ENCODE results near the gene C5AR1. TPM values are rescaled to one million over a fixed set of nuclear protein-coding genes. Genes with fewer than 3 reads are reported as not detected.
A peak's percentile ranks its signal among the peaks of the same experiment; 100 is the strongest.

Gene C5AR1
- polyA plus RNA-seq, 1 of the 3 experiments (the other 2 are of a cell fraction): 1.2 TPM

GRCh38 chr19:47274891-47275761 lies 34.5 kb upstream of the C5AR1 start:
- H3K4me2 ChIP-seq: peak overlapping the region; percentile 82
- CTCF ChIA-PET: interaction anchor here (0.7 to 3.7 kb wide), 11 partner anchors 9 to 424 kb away, joined by 3 to 34 read pairs (median 5); partner anchors contain the start of gene DHX34
- peaks cover 11 to 13% of the 10 kb centered on the region in 2 experiments for H3K36me3 ChIP-seq (replicated peaks in 1 of 2; ENCODE audit: control insufficient read depth in 1 of 2, insufficient read depth in 2 of 2, low read length in 1 of 2)
- H2AFZ ChIP-seq (ENCODE audit: low read depth): no peak overlapping the region
- H3K9me3 ChIP-seq: no peaks in the 10 kb centered on the region
- H3K9ac ChIP-seq: peak overlapping the region; percentile 59
- TF ChIP-seq CTCF (IDR thresholded peaks at IDR 0.05) (no peak), MXI1 (IDR thresholded peaks at IDR 0.05; ENCODE audit: low read depth, low read length) (peak; percentile 36; the same call in 1 of the 2 replicates)
- H4K20me1 ChIP-seq (ENCODE audit: insufficient read depth): no peaks in the 10 kb centered on the region; the same call in 1 of the 2 replicates
- H3K4me1 ChIP-seq (ENCODE audit: control insufficient read depth in 1 of 2, insufficient read depth in 2 of 2, low read depth in 1 of 2, low read length in 1 of 2): peaks cover 10 to 18% of the 10 kb centered on the region in 2 experiments; a peak in 3 of 4 replicates
- H3K4me3 ChIP-seq (ENCODE audit: low read depth in 2 of 2, low read length in 1 of 2): peak overlapping the region; percentile 53 to 56
- DNase-seq: peak; percentile 60
- H3K79me2 ChIP-seq (ENCODE audit: insufficient read depth): no peaks in the 10 kb centered on the region
- POLR2A ChIA-PET: interaction anchor here (0.6 to 2.6 kb wide), 3 partner anchors 18 to 444 kb away, joined by 3 to 18 read pairs (median 4); partner anchors contain the start of gene CCDC9
- peak overlapping the region in 1 of 2 experiments; percentile 39; a peak in 3 of 4 replicates for H3K27ac ChIP-seq (ENCODE audit: low read depth in 2 of 2, low read length in 1 of 2)
- WGBS (ENCODE audit: low lambda C conversion rate): 10% methylated on average over 31 of the region's 82 CpGs
- no peaks in the 10 kb centered on the region for H3K9me2 ChIP-seq
- peaks cover 28% of the 10 kb centered on the region for H3F3A ChIP-seq (replicated peaks; ENCODE audit: insufficient read depth)
- H3K27me3 ChIP-seq (ENCODE audit: insufficient read depth): no peaks in the 10 kb centered on the region

GRCh38 chr19:47275791-47276461 lies 33.7 kb upstream of the C5AR1 start:
- Histone ChIP-seq H3F3A (replicated peaks; ENCODE audit: insufficient read depth) (peaks cover 28% of the 10 kb centered on the region), H3K4me2 (peak overlapping the region; percentile 82), H3K27me3 (ENCODE audit: insufficient read depth) (no peaks in the 10 kb centered on the region), H3K79me2 (ENCODE audit: insufficient read depth) (no peaks in the 10 kb centered on the region), H3K4me1 (ENCODE audit: control insufficient read depth in 1 of 2, insufficient read depth in 2 of 2, low read depth in 1 of 2, low read length in 1 of 2) (peaks cover 10 to 18% of the 10 kb centered on the region in 2 experiments; a peak in 3 of 4 replicates), H3K27ac (ENCODE audit: low read depth in 2 of 2, low read length in 1 of 2) (peak overlapping the region in 1 of 2 experiments; percentile 39; a peak in 2 of 4 replicates), H3K4me3 (ENCODE audit: low read depth in 2 of 2, low read length in 1 of 2) (peak overlapping the region in 1 of 2 experiments; percentile 56; a peak in 2 of 4 replicates), H3K9me2 (no peaks in the 10 kb centered on the region), H4K20me1 (ENCODE audit: insufficient read depth) (no peaks in the 10 kb centered on the region; the same call in 1 of the 2 replicates), H2AFZ (ENCODE audit: low read depth) (no peak overlapping the region), H3K9ac (peak overlapping the region; percentile 59; the same call in 1 of the 2 replicates), H3K36me3 (replicated peaks in 1 of 2; ENCODE audit: control insufficient read depth in 1 of 2, insufficient read depth in 2 of 2, low read length in 1 of 2) (peaks cover 6 to 8% of the 10 kb centered on the region in 2 experiments), H3K9me3 (no peaks in the 10 kb centered on the region)
- no peak for DNase-seq
- ChIA-PET POLR2A (interaction anchor here (2.6 kb wide), 1 partner anchor 19 kb away, joined by 18 read pairs; the partner anchor contains the start of gene CCDC9), CTCF (interaction anchor here (0.7 to 3.7 kb wide), 10 partner anchors 9 to 423 kb away, joined by 3 to 34 read pairs (median 5); partner anchors contain the start of gene DHX34)
- WGBS (ENCODE audit: low lambda C conversion rate): 73% methylated on average over 10 of the region's 13 CpGs
- TF ChIP-seq POLR2AphosphoS5 (IDR thresholded peaks at IDR 0.05; ENCODE audit: low read depth, low read length) (no peak; the same call in 1 of the 2 replicates), NFIC (IDR thresholded peaks at IDR 0.05; ENCODE audit: borderline replicate concordance) (no peak), GABPA (IDR thresholded peaks at IDR 0.05; ENCODE audit: low read depth) (no peak), RFX5 (IDR thresholded peaks at IDR 0.05; ENCODE audit: low read length) (no peak), GATA2 (CRISPR knock-in tag; IDR thresholded peaks at IDR 0.05) (no peak), ELF1 (IDR thresholded peaks at IDR 0.05) (no peak), TEAD4 (IDR thresholded peaks at IDR 0.05; ENCODE audit: borderline replicate concordance, insufficient read depth) (no peak), IRF3 (IDR thresholded peaks at IDR 0.05; ENCODE audit: low read depth, low read length) (no peak), FOSL2 (IDR thresholded peaks at IDR 0.05; ENCODE audit: borderline replicate concordance, low read depth) (no peak), USF1 (IDR thresholded peaks at IDR 0.05; ENCODE audit: borderline replicate concordance, low read depth) (no peak), RCOR1 (IDR thresholded peaks at IDR 0.05; ENCODE audit: low read length) (no peak), JUND (IDR thresholded peaks at IDR 0.05) (no peak), ZBTB33 (IDR thresholded peaks at IDR 0.05; ENCODE audit: borderline replicate concordance, low read depth) (no peak)

Data from SK-N-SH (cell line).